ENCODE measurements around the gene HNRNPH2. TPM values are rescaled to one million over a fixed set of nuclear protein-coding genes. Genes with fewer than 3 reads are reported as not detected.

HNRNPH2 gene
- total RNA-seq, 3 donors from 2014 or later (not counting 1 experiment from before 2014, with no cell fraction given): 47.3 to 56.1 (median 52.9) TPM

DNA sequence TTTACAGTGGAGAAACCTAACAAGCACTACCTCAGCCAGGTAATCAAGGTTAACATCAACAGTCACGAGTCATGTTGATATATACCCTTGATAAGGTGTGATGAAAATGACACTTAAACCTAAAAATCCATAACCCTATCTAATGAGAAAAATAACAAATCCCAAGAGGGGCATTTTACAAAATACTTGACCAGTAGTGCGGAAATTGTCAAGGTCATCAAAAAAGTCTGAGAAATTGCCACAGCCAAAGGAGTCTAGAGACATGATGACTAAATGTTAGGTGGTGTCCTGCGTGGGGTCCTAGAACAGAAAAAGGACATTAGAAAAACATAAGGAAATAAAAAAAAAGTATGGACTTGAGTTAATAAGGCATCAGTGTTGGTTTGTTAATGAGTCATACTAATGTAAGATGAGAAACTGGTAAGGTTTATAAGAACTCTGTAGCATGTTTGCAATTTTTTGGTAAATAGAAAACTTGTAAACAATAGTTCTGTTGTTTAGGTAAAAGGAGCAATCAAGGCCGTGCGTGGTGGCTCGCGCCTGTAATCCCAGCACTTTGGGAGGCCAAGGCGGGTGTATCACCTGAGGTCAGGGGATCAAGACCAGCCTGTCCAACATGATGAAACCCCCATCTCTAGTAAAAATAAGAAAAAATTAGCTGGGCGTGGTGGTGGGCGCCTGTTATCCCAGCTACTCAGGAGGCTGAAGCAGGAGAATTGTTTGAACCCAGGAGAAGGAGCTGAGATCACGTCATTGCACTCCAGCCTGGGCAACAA, 14.3 kb upstream of the HNRNPH2 start:
- ATAC-seq (no peak), DNase-seq (no peak)
- no peak overlapping the region for H3K4me3 ChIP-seq (ENCODE audit: low read length)
- Mint-ChIP-seq H3K36me3 (no peaks in the 10 kb centered on the region), H3K4me3 (no peak overlapping the region), H3K4me1 (peaks cover 8 to 14% of the 10 kb centered on the region in 2 donors), H3K27ac (peak overlapping the region; percentile 68 to 89), H3K27me3 (ENCODE audit: low read depth in 2 of 2) (no peaks in the 10 kb centered on the region), H3K9me3 (no peaks in the 10 kb centered on the region)
- no peak overlapping the region for H3K27ac ChIP-seq (ENCODE audit: low read length)
- H3K36me3 ChIP-seq (ENCODE audit: control insufficient read depth, insufficient read depth, low read length): peaks cover 10% of the 10 kb centered on the region
- no peaks in the 10 kb centered on the region for H3K9me3 ChIP-seq (ENCODE audit: control insufficient read depth, insufficient read depth, low read length)
- peaks cover 12% of the 10 kb centered on the region for H3K4me1 ChIP-seq (ENCODE audit: control insufficient read depth, insufficient read depth, low read length)
- TF ChIP-seq CTCF (IDR thresholded peaks at IDR 0.05): no peak
- H3K27me3 ChIP-seq (ENCODE audit: control insufficient read depth, insufficient read depth, low read length): no peaks in the 10 kb centered on the region
- WGBS (ENCODE audit: insufficient coverage): 93% methylated on average over 6 of the region's 11 CpGs
- intact Hi-C loops (cut with micrococcal nuclease): no loop called here

DNA sequence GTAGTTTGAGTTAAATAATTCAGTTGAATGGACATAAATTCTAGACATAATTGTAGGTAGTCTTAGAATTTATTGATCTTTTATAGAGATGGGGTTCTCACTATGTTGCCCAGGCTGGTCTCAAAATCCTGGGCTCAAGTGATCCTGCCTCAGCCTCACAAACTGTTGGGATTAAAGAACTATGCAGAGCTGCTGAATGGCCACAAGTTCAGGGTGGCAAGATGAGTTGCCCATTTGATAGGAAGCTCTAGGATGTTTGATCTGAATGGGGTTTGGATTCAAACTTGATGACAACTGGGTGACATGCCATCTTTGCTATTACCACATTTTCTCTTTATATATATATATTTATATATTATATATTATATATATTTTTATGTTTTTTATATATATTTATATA, 13.7 kb upstream of the HNRNPH2 start:
- ATAC-seq (no peak), DNase-seq (no peak)
- H3K27ac Mint-ChIP-seq: peak overlapping the region in 1 of 2 donors; percentile 89
- intact Hi-C loops (cut with micrococcal nuclease): no loop called here
- H3K36me3 Mint-ChIP-seq: no peaks in the 10 kb centered on the region
- peaks cover 12% of the 10 kb centered on the region for H3K4me1 ChIP-seq (ENCODE audit: control insufficient read depth, insufficient read depth, low read length)
- H3K4me1 Mint-ChIP-seq: peaks cover 8 to 14% of the 10 kb centered on the region in 2 donors
- H3K4me3 ChIP-seq (ENCODE audit: low read length): no peak overlapping the region
- H3K4me3 Mint-ChIP-seq: no peak overlapping the region
- H3K27ac ChIP-seq (ENCODE audit: low read length): no peak overlapping the region
- no peaks in the 10 kb centered on the region for H3K27me3 Mint-ChIP-seq (ENCODE audit: low read depth in 2 of 2)
- no peaks in the 10 kb centered on the region for H3K27me3 ChIP-seq (ENCODE audit: control insufficient read depth, insufficient read depth, low read length)
- no peak for TF ChIP-seq CTCF (IDR thresholded peaks at IDR 0.05)
- no peaks in the 10 kb centered on the region for H3K9me3 Mint-ChIP-seq
- no peaks in the 10 kb centered on the region for H3K9me3 ChIP-seq (ENCODE audit: control insufficient read depth, insufficient read depth, low read length)
- H3K36me3 ChIP-seq (ENCODE audit: control insufficient read depth, insufficient read depth, low read length): peaks cover 10% of the 10 kb centered on the region

GRCh38 chrX:101395789-101396188, 12.2 kb upstream of the HNRNPH2 start:
- ATAC-seq: no peak
- H3K36me3 ChIP-seq (ENCODE audit: control insufficient read depth, insufficient read depth, low read length): peaks cover 10% of the 10 kb centered on the region
- H3K9me3 Mint-ChIP-seq: no peaks in the 10 kb centered on the region
- no peaks in the 10 kb centered on the region for H3K27me3 ChIP-seq (ENCODE audit: control insufficient read depth, insufficient read depth, low read length)
- intact Hi-C loops (cut with micrococcal nuclease): no loop called here
- H3K36me3 Mint-ChIP-seq: no peaks in the 10 kb centered on the region
- TF ChIP-seq CTCF (IDR thresholded peaks at IDR 0.05): no peak
- no peaks in the 10 kb centered on the region for H3K27me3 Mint-ChIP-seq (ENCODE audit: low read depth in 2 of 2)
- H3K4me3 ChIP-seq (ENCODE audit: low read length): no peak overlapping the region
- peaks cover 8 to 13% of the 10 kb centered on the region in 2 donors for H3K4me1 Mint-ChIP-seq
- H3K27ac ChIP-seq (ENCODE audit: low read length): no peak overlapping the region
- H3K4me1 ChIP-seq (ENCODE audit: control insufficient read depth, insufficient read depth, low read length): peaks cover 8% of the 10 kb centered on the region
- no CpG with 5 or more reads among the region's 1 CpG for WGBS (ENCODE audit: insufficient coverage)
- H3K27ac Mint-ChIP-seq: peak overlapping the region; percentile 17 to 51
- no peaks in the 10 kb centered on the region for H3K9me3 ChIP-seq (ENCODE audit: control insufficient read depth, insufficient read depth, low read length)
- DNase-seq: no peak
- no peak overlapping the region for H3K4me3 Mint-ChIP-seq

DNA sequence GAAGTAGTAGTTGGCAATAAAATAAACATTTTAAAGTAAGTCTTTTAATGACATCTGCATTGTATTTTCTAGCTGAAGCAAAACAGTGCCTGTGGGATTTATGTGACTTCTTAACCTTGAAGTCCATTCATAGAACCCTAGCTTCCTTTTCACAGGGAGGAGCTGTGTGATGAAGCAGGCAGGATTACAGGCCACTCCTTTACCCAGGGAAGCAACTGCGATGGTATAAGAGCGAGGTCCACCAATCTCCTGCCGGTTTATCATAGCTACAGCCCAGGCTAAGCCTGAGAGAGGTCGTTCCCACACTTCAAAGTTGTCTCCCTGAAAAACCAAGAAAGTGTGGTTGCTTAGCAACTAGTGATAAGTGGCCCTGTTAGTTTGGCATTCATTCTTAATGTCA, 10.2 kb upstream of the HNRNPH2 start:
- Mint-ChIP-seq H3K9me3 (no peaks in the 10 kb centered on the region), H3K27me3 (ENCODE audit: low read depth in 2 of 2) (no peaks in the 10 kb centered on the region), H3K4me1 (no peaks in the 10 kb centered on the region), H3K36me3 (no peaks in the 10 kb centered on the region), H3K4me3 (no peak overlapping the region), H3K27ac (no peak overlapping the region)
- no peak for DNase-seq
- Histone ChIP-seq H3K27ac (ENCODE audit: low read length) (no peak overlapping the region), H3K4me1 (ENCODE audit: control insufficient read depth, insufficient read depth, low read length) (no peaks in the 10 kb centered on the region), H3K9me3 (ENCODE audit: control insufficient read depth, insufficient read depth, low read length) (no peaks in the 10 kb centered on the region), H3K4me3 (ENCODE audit: low read length) (no peak overlapping the region), H3K27me3 (ENCODE audit: control insufficient read depth, insufficient read depth, low read length) (no peaks in the 10 kb centered on the region), H3K36me3 (ENCODE audit: control insufficient read depth, insufficient read depth, low read length) (peaks cover 5% of the 10 kb centered on the region)
- 88% methylated on average over 4 of the region's 4 CpGs for WGBS (ENCODE audit: insufficient coverage)
- no peak for ATAC-seq
- TF ChIP-seq CTCF (IDR thresholded peaks at IDR 0.05): no peak
- intact Hi-C loops (cut with micrococcal nuclease): no loop called here

Measured in natural killer cell (primary cell).